HepG2 (cell line): ENCODE measurements around the gene MINDY2.

Experiments
- CCDC6 ChIP-seq: sonication (generic); formaldehyde crosslinking; IDR thresholded peaks from 2 replicates; pipeline ENCODE4 v1.8.1; 2022; ENCODE audit warnings: mild to moderate bottlenecking, missing genetic modification reagents, moderate library complexity
- CTCF ChIP-seq: sonication (generic); formaldehyde crosslinking; IDR thresholded peaks from 2 replicates; pipeline ENCODE4 v1.5.0; 2020; ENCODE audit warnings: mild to moderate bottlenecking, missing genetic modification reagents, moderate library complexity
- ETV6 ChIP-seq: sonication (generic); formaldehyde crosslinking; conservative IDR thresholded peaks from 2 replicates; pipeline ENCODE4 v1.4.0; 2020; ENCODE audit warnings: missing genetic modification reagents
- FIP1L1 ChIP-seq: fragments of 200-400 bp; formaldehyde crosslinking; IDR thresholded peaks from 2 replicates; pipeline ENCODE4 v1.6.1; 2018; ENCODE audit warnings: low read depth, mild to moderate bottlenecking, low read length, moderate library complexity, borderline replicate concordance; ENCODE audit not compliant: insufficient read depth
- FOXO4 ChIP-seq: sonication (generic); formaldehyde crosslinking; conservative IDR thresholded peaks from 2 replicates; pipeline ENCODE4 v1.8.1; 2023; ENCODE audit warnings: missing genetic modification reagents
- RAD51 ChIP-seq: fragments of 450-650 bp; IDR thresholded peaks from 2 replicates; pipeline ENCODE4 v1.6.1; 2016; ENCODE audit warnings: borderline replicate concordance
- TAF1 ChIP-seq: sonication (generic); formaldehyde crosslinking; IDR thresholded peaks from 2 replicates; pipeline ENCODE4 v1.4.0; 2020; ENCODE audit warnings: missing genetic modification reagents
- ZBTB7A ChIP-seq: sonication (generic); formaldehyde crosslinking; IDR thresholded peaks from 2 replicates; pipeline ENCODE4 v1.8.0; 2022; ENCODE audit warnings: mild to moderate bottlenecking, missing genetic modification reagents
- ZGPAT ChIP-seq: IDR thresholded peaks from 2 replicates; pipeline ENCODE4 v1.6.1; 2016; ENCODE audit warnings: mild to moderate bottlenecking
- ZNF343 ChIP-seq: sonication (generic); formaldehyde crosslinking; IDR thresholded peaks from 2 replicates; pipeline ENCODE4 v1.4.0; 2020; ENCODE audit warnings: mild to moderate bottlenecking, missing genetic modification reagents
- ZNF75D ChIP-seq: sonication (generic); formaldehyde crosslinking; IDR thresholded peaks from 2 replicates; pipeline ENCODE4 v1.8.1; 2023; ENCODE audit warnings: missing genetic modification reagents, mild to moderate bottlenecking, borderline replicate concordance

GRCh38 chr15:58762285-58762684 is 8.8 kb upstream of the MINDY2 start:
- TF ChIP-seq TAF1 (CRISPR knock-in tag), result no peak
- TF ChIP-seq ETV6 (CRISPR knock-in tag), result no peak
- TF ChIP-seq RAD51, result no peak
- TF ChIP-seq FIP1L1, result no peak
- TF ChIP-seq CTCF (CRISPR knock-in tag), result no peak
- TF ChIP-seq CCDC6 (CRISPR knock-in tag), result no peak
- TF ChIP-seq ZNF343 (CRISPR knock-in tag), result no peak
- TF ChIP-seq ZGPAT (CRISPR knock-in tag), result no peak
- TF ChIP-seq ZNF75D (CRISPR knock-in tag), result no peak
- no peak for TF ChIP-seq FOXO4 (CRISPR knock-in tag)
- no peak for TF ChIP-seq ZBTB7A (CRISPR knock-in tag)
